OCI-LY7 (cell line): Measurements from ENCODE around the gene KRT75.

Experiments used
- EZH2phosphoT487 ChIP-seq: fragments of 200-600 bp; sonication (generic); IDR thresholded peaks from 2 replicates; pipeline ENCODE4 v1.6.1; 2018; ENCODE audit warnings: low read depth, borderline replicate concordance, mild to moderate bottlenecking, mixed run types, antibody characterized with exemption, low read length, moderate library complexity, mixed read lengths
- TF ChIP-seq, protein P1 (sequence below): fragments of 200-600 bp; sonication (generic); conservative IDR thresholded peaks from 2 replicates; pipeline ENCODE4 v1.5.1; 2014; ENCODE audit warnings: mild to moderate bottlenecking, antibody characterized with exemption, low read length, moderate library complexity, mixed read lengths

GRCh38 chr12:52391618-52392002 is 42.6 kb downstream of the KRT75 start:
- TF ChIP-seq, protein P1, sequence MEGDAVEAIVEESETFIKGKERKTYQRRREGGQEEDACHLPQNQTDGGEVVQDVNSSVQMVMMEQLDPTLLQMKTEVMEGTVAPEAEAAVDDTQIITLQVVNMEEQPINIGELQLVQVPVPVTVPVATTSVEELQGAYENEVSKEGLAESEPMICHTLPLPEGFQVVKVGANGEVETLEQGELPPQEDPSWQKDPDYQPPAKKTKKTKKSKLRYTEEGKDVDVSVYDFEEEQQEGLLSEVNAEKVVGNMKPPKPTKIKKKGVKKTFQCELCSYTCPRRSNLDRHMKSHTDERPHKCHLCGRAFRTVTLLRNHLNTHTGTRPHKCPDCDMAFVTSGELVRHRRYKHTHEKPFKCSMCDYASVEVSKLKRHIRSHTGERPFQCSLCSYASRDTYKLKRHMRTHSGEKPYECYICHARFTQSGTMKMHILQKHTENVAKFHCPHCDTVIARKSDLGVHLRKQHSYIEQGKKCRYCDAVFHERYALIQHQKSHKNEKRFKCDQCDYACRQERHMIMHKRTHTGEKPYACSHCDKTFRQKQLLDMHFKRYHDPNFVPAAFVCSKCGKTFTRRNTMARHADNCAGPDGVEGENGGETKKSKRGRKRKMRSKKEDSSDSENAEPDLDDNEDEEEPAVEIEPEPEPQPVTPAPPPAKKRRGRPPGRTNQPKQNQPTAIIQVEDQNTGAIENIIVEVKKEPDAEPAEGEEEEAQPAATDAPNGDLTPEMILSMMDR: no peak
- TF ChIP-seq EZH2phosphoT487: no peak
